ENCODE measurements around the gene ZNF335. TPM values are rescaled to one million over a fixed set of nuclear protein-coding genes. Genes with fewer than 3 reads are reported as not detected.
A peak's percentile ranks its signal among the peaks of the same experiment; 100 is the strongest.

The ZNF335 gene
- total and polyA plus RNA-seq, 2 experiments from 2014 or later = 12.6 to 14.9 TPM

DNA sequence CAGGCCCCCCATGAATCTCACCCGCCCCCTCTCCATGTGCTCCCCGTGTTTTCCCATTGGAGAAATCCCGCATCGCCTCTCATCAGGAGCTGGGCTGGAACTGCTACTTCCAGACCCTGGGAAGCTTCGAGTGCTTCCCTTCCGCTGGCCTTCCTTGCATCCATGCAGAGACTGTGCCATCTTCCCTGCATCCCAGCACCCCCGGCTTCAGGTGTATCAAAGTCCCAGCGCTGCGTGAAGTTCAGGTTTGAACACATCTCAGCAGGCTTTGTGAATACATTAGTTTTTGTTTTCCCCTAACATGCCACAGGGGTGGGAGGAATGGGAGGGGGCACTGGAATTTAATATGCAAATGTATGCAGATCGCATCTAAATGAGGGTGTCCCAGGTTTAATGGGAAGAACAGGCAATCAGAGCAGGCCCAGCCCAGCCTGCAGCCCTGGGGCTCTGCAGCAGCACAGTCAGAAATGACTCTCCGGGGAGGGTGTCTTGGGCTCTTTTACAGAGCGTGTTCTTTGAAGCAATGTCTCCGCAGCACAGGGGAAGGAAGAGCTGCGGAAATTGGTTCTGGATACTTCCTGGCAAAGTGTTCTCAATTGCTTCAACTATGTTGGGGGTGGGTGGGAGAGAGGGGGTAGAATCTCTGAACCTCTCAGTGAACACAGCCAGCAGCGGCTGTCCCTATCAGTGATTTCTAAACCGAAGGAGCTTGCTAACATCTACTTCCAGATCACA is 28.4 kb upstream of the ZNF335 start:
- TF ChIP-seq EZH2phosphoT487 (IDR thresholded peaks at IDR 0.05; ENCODE audit: low read depth, severe bottlenecking, unreplicated experiment) (no peak), EZH2 (IDR thresholded peaks at IDR 0.05; ENCODE audit: borderline replicate concordance) (no peak)
- TF ChIP-seq, protein P1, sequence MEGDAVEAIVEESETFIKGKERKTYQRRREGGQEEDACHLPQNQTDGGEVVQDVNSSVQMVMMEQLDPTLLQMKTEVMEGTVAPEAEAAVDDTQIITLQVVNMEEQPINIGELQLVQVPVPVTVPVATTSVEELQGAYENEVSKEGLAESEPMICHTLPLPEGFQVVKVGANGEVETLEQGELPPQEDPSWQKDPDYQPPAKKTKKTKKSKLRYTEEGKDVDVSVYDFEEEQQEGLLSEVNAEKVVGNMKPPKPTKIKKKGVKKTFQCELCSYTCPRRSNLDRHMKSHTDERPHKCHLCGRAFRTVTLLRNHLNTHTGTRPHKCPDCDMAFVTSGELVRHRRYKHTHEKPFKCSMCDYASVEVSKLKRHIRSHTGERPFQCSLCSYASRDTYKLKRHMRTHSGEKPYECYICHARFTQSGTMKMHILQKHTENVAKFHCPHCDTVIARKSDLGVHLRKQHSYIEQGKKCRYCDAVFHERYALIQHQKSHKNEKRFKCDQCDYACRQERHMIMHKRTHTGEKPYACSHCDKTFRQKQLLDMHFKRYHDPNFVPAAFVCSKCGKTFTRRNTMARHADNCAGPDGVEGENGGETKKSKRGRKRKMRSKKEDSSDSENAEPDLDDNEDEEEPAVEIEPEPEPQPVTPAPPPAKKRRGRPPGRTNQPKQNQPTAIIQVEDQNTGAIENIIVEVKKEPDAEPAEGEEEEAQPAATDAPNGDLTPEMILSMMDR (IDR thresholded peaks at IDR 0.05; ENCODE audit: poor library complexity) = no peak
- peaks cover 7% of the 10 kb centered on the region for H3K27me3 ChIP-seq
- H3K4me3 ChIP-seq = no peak overlapping the region
- no peaks in the 10 kb centered on the region for H3K9me3 ChIP-seq (ENCODE audit: low read depth)
- peak overlapping the region; percentile 13 for H3K4me2 ChIP-seq
- 62% methylated on average over 15 of the region's 16 CpGs for WGBS (ENCODE audit: low lambda C conversion rate, missing lambda C conversion rate)
- H3K9me2 ChIP-seq (replicated peaks; ENCODE audit: insufficient read depth) = no peaks in the 10 kb centered on the region
- no peak overlapping the region for H3K27ac ChIP-seq
- H3K4me1 ChIP-seq (ENCODE audit: insufficient read depth) = no peaks in the 10 kb centered on the region
- no peak for DNase-seq (ENCODE audit: low spot score)
- H4K20me1 ChIP-seq (ENCODE audit: insufficient read depth, poor library complexity, severe bottlenecking) = no peaks in the 10 kb centered on the region
- no peak overlapping the region for H2AFZ ChIP-seq
- no peaks in the 10 kb centered on the region for H3K79me2 ChIP-seq
- H3K36me3 ChIP-seq (replicated peaks; ENCODE audit: insufficient read depth, low read depth) = no peaks in the 10 kb centered on the region

GRCh38 chr20:45999557-46000261 is 27.7 kb upstream of the ZNF335 start:
- no peak overlapping the region for H3K4me3 ChIP-seq
- no peak overlapping the region for H3K27ac ChIP-seq
- no peaks in the 10 kb centered on the region for H3K36me3 ChIP-seq (replicated peaks; ENCODE audit: insufficient read depth, low read depth)
- H3K9me2 ChIP-seq (replicated peaks; ENCODE audit: insufficient read depth) = no peaks in the 10 kb centered on the region
- no peaks in the 10 kb centered on the region for H3K79me2 ChIP-seq
- H3K9me3 ChIP-seq (ENCODE audit: low read depth) = no peaks in the 10 kb centered on the region
- no peak for DNase-seq (ENCODE audit: low spot score)
- no peak overlapping the region for H2AFZ ChIP-seq
- no peaks in the 10 kb centered on the region for H3K4me1 ChIP-seq (ENCODE audit: insufficient read depth)
- TF ChIP-seq, protein P1 (IDR thresholded peaks at IDR 0.05; ENCODE audit: poor library complexity) = no peak
- TF ChIP-seq EZH2 (IDR thresholded peaks at IDR 0.05; ENCODE audit: borderline replicate concordance) (no peak), EZH2phosphoT487 (IDR thresholded peaks at IDR 0.05; ENCODE audit: low read depth, severe bottlenecking, unreplicated experiment) (no peak)
- no peak overlapping the region for H3K4me2 ChIP-seq
- WGBS (ENCODE audit: low lambda C conversion rate, missing lambda C conversion rate) = 91% methylated on average over 4 of the region's 4 CpGs
- H4K20me1 ChIP-seq (ENCODE audit: insufficient read depth, poor library complexity, severe bottlenecking) = no peaks in the 10 kb centered on the region
- H3K27me3 ChIP-seq = peaks cover 3% of the 10 kb centered on the region

- WGBS (ENCODE audit: low lambda C conversion rate, missing lambda C conversion rate) = 75% methylated on average over 4 of the region's 4 CpGs
- Histone ChIP-seq H4K20me1 (ENCODE audit: insufficient read depth, poor library complexity, severe bottlenecking) (no peaks in the 10 kb centered on the region), H3K27ac (no peak overlapping the region), H3K27me3 (peaks cover 3% of the 10 kb centered on the region), H3K4me1 (ENCODE audit: insufficient read depth) (peaks cover 2% of the 10 kb centered on the region), H3K4me3 (no peak overlapping the region), H3K79me2 (no peaks in the 10 kb centered on the region), H2AFZ (no peak overlapping the region), H3K9me3 (ENCODE audit: low read depth) (no peaks in the 10 kb centered on the region), H3K36me3 (replicated peaks; ENCODE audit: insufficient read depth, low read depth) (no peaks in the 10 kb centered on the region), H3K9me2 (replicated peaks; ENCODE audit: insufficient read depth) (no peaks in the 10 kb centered on the region), H3K4me2 (no peak overlapping the region)
- no peak for TF ChIP-seq EZH2 (IDR thresholded peaks at IDR 0.05; ENCODE audit: borderline replicate concordance)
- TF ChIP-seq EZH2phosphoT487 (IDR thresholded peaks at IDR 0.05; ENCODE audit: low read depth, severe bottlenecking, unreplicated experiment) = no peak
- TF ChIP-seq, protein P1 (IDR thresholded peaks at IDR 0.05; ENCODE audit: poor library complexity) = no peak
- no peak for DNase-seq (ENCODE audit: low spot score)
These were observed 26.8 kb upstream of the ZNF335 start for GRCh38 chr20:45998761-45999160.
